ENCODE data around the gene HEXD.

DNA sequence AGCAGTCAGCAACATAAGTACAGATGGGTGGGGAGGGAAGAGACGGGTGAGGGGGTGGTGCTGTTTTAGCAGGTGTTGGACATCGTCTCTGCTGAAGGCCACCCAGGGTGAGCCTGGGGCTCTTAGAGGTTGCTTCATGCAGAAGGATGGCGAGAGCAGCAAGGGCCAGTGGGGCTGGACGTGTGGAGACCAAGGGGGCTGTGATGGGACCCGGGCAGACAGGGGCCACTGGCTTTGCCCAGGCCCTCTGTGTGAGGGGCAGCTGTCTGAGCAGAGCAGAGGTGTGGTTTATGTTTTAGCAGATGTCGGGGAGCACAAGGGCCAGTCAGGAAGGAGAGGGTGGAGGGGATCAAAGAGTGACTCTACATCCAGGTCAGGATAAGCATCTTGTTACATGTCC is 45.2 kb downstream of the HEXD start:
- TF ChIP-seq, protein P1, sequence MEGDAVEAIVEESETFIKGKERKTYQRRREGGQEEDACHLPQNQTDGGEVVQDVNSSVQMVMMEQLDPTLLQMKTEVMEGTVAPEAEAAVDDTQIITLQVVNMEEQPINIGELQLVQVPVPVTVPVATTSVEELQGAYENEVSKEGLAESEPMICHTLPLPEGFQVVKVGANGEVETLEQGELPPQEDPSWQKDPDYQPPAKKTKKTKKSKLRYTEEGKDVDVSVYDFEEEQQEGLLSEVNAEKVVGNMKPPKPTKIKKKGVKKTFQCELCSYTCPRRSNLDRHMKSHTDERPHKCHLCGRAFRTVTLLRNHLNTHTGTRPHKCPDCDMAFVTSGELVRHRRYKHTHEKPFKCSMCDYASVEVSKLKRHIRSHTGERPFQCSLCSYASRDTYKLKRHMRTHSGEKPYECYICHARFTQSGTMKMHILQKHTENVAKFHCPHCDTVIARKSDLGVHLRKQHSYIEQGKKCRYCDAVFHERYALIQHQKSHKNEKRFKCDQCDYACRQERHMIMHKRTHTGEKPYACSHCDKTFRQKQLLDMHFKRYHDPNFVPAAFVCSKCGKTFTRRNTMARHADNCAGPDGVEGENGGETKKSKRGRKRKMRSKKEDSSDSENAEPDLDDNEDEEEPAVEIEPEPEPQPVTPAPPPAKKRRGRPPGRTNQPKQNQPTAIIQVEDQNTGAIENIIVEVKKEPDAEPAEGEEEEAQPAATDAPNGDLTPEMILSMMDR (IDR thresholded peaks at IDR 0.05; ENCODE audit: low read depth, low read length, poor library complexity, severe bottlenecking) = no peak
- no peak for TF ChIP-seq EZH2phosphoT487 (IDR thresholded peaks at IDR 0.05; ENCODE audit: borderline replicate concordance, low read length)
